SH-SY5Y (cell line): ENCODE measurements around the gene BAX.

Experiments
- GATA2 ChIP-seq: IDR thresholded peaks from 2 replicates; pipeline ENCODE4 v1.6.1; 2011; ENCODE audit warnings: mild to moderate bottlenecking, low read depth, low read length
- GATA3 ChIP-seq: IDR thresholded peaks from 2 replicates; pipeline ENCODE4 v1.6.1; 2011; ENCODE audit warnings: low read depth, mild to moderate bottlenecking, low read length, moderate library complexity

BAX gene

DNA sequence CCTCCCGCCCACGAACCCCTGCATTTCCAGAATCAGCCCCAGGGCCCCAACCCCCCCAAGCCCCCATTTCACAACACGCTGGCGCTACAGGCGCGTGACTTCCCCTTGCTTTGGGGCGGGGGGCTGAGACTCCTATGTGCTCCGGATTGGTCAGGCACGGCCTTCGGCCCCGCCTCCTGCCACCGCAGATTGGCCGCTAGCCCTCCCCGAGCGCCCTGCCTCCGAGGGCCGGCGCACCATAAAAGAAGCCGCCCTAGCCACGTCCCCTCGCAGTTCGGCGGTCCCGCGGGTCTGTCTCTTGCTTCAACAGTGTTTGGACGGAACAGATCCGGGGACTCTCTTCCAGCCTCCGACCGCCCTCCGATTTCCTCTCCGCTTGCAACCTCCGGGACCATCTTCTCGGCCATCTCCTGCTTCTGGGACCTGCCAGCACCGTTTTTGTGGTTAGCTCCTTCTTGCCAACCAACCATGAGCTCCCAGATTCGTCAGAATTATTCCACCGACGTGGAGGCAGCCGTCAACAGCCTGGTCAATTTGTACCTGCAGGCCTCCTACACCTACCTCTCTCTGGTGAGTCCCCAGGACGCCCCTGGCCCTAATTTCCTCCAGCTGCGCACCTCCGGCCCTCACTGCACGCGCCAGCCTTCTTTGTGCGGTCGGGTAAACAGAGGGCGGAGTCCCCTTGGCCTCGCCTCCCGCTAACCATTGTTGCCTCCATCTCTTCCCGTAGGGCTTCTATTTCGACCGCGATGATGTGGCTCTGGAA is 10.5 kb downstream of the BAX start, which contains the start of gene FTL:
Gene FTL (plus strand): TSS at position 270 of the 766 bp plus-strand sequence. CDS start 199 bp downstream, at position 469.
- TF ChIP-seq GATA3, result no peak
- TF ChIP-seq GATA2, result no peak

- TF ChIP-seq GATA2 (no peak), GATA3 (no peak)
These were observed 11.3 kb downstream of the BAX start for GRCh38 chr19:48965806-48966540.

- no peak for TF ChIP-seq GATA2
- TF ChIP-seq GATA3, result no peak
These were observed 12.1 kb downstream of the BAX start for GRCh38 chr19:48966541-48967345.

- TF ChIP-seq GATA2, result no peak
- no peak for TF ChIP-seq GATA3
These were observed 12.9 kb downstream of the BAX start for GRCh38 chr19:48967346-48968178.

DNA sequence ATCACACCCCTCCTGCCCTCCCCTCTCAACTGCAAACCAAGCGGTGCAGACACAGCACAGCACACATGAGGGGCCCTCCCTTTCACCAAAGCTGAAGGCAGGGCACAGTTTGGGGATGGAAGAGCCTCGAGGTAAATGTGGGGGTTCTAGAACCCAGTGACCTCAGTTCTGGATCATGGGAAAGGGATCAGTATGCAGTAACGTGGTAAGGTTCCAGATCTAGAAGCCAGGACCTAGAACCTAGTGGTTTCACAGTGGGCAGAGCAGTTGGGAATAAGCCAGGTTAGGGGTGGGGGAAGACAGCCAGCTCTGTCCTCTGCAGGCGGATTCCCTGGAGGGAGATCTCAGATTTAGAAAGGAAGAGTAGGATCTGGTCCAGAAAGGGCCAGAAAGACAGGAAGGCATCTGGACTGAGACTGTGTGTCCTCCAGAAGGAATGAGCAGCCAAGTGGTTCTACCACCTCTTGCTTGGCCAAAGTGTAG is 13.5 kb downstream of the BAX start:
- TF ChIP-seq GATA2 (no peak), GATA3 (no peak)

GRCh38 chr19:48968813-48969218 is 14.1 kb downstream of the BAX start:
- TF ChIP-seq GATA2, result no peak
- TF ChIP-seq GATA3, result no peak

DNA sequence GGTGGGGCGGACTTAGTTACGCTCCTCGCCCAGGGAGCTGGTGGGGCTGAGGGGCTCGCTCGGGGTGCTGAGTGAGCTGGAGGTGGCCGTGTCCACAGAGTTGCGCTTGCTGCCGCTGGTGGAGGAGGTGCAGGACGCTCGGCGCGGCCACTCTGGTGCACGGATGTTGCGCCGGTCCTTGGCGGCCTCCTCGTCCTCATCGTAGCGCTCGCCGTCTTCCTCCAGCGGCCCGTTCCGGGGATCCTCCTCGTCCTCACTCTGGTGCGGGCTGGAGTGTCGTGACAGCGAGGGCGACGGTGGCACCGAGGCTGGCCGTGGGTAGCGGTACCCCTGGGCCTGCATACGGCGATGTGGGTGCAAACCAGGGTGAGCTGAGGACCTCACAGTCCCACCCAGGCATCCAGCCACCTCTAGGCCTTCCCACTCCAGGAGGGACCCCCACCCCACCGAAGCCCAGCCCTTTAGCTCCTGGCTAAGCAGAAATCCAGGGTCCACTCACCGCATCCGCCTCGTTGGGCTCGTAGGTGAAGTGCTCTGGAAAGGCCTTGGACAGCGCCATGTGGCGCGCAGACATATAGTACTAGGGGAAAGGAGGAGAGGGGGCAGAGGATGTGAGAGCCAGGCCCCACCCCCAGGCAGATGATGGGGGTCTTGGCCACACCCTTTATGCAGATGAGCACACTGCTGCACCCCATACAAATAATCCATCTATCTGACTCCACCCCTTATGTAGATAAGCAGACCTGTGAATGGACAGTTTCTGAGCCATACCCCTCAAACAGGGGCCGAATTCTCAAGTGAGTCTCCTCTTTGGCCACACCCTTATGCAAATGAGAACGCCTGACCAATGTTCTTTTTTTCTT is 14.8 kb downstream of the BAX start:
- TF ChIP-seq GATA2 (no peak), GATA3 (no peak)

DNA sequence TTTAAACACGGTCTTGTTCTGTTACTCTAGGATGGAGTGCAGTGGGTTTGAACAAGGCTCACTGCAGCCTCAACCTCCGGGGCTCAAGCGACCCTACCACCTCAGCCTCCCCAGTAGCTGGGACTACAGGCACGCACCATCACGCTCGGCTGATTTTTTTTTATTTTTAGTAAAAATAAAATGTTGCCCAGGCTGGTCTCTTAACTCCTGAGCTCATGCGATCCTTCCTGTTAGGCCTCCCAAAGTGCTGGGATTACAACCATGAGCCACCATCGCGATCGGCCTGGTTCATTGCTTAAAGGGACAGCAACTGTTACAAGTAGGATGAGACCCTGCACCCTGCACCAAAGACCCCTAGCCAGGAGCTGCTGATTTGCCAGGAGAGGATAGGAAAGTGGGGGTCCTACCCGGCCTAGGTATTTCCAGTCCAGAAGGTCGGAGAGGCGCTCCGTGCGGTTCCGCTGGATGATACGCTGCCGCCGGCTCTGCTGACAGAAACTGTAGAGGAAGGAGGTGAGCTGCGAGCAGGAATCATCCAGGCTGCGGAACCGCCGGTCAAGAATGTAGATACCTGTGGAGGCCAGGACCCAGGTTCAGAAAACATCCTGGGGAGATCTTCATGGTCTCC is 15.6 kb downstream of the BAX start:
- TF ChIP-seq GATA3, result no peak
- no peak for TF ChIP-seq GATA2

GRCh38 chr19:48970923-48971395 is 16.3 kb downstream of the BAX start:
- TF ChIP-seq GATA3 (no peak), GATA2 (peak; percentile 38; the same call in 1 of the 2 replicates)

GRCh38 chr19:48975947-48976847 is 21.5 kb downstream of the BAX start:
- TF ChIP-seq GATA2 (no peak), GATA3 (no peak)

GRCh38 chr19:48977061-48977460 is 22.4 kb downstream of the BAX start:
- no peak for TF ChIP-seq GATA3
- no peak for TF ChIP-seq GATA2
